ENCODE measurements around the gene SAMD11.

SAMD11 gene

GRCh38 chr1:966135-966703 is 42.5 kb downstream of the SAMD11 start, which contains the start of gene PLEKHN1:
Gene PLEKHN1, plus strand, starts transcription at chr1:966482. Its CDS starts 50 bp downstream, at chr1:966532.
- no peak for DNase-seq (ENCODE audit: low read depth)
- peak within 1 kb of the TSS; percentile 48 for H3K4me3 ChIP-seq (ENCODE audit: low read depth, low read length)
- in situ Hi-C loops (cut with HindIII; ENCODE audit: low sequenced_read_pairs): no loop called here
- TF ChIP-seq CTCF (IDR thresholded peaks at IDR 0.05; ENCODE audit: low read depth, low read length, missing control alignments): no peak

- no peak for DNase-seq (ENCODE audit: low read depth)
- H3K4me3 ChIP-seq (ENCODE audit: low read depth, low read length): peak overlapping the region; percentile 48
- no peak for TF ChIP-seq CTCF (IDR thresholded peaks at IDR 0.05; ENCODE audit: low read depth, low read length, missing control alignments)
- in situ Hi-C loops (cut with HindIII; ENCODE audit: low sequenced_read_pairs): no loop called here
These were observed 43.1 kb downstream of the SAMD11 start for GRCh38 chr1:966704-967300.

- no peak for DNase-seq (ENCODE audit: low read depth)
- no peak overlapping the region for H3K4me3 ChIP-seq (ENCODE audit: low read depth, low read length)
- no peak for TF ChIP-seq CTCF (IDR thresholded peaks at IDR 0.05; ENCODE audit: low read depth, low read length, missing control alignments)
- in situ Hi-C loops (cut with HindIII; ENCODE audit: low sequenced_read_pairs): no loop called here
These were observed 44.0 kb downstream of the SAMD11 start for GRCh38 chr1:967466-968343.

GRCh38 chr1:969260-969855 is 45.6 kb downstream of the SAMD11 start:
- in situ Hi-C loops (cut with HindIII; ENCODE audit: low sequenced_read_pairs): no loop called here
- DNase-seq (ENCODE audit: low read depth): no peak
- no peak for TF ChIP-seq CTCF (IDR thresholded peaks at IDR 0.05; ENCODE audit: low read depth, low read length, missing control alignments)
- no peak overlapping the region for H3K4me3 ChIP-seq (ENCODE audit: low read depth, low read length)

GRCh38 chr1:970242-970972 is 46.7 kb downstream of the SAMD11 start:
- H3K4me3 ChIP-seq (ENCODE audit: low read depth, low read length): no peak overlapping the region
- in situ Hi-C loops (cut with HindIII; ENCODE audit: low sequenced_read_pairs): no loop called here
- TF ChIP-seq CTCF (IDR thresholded peaks at IDR 0.05; ENCODE audit: low read depth, low read length, missing control alignments): no peak
- DNase-seq (ENCODE audit: low read depth): no peak
